Stimulated activated CD8-positive, alpha-beta memory T cell treated with anti-CD3 and anti-CD28 coated beads, Interleukin-7, amount 100 ng/mL, for 48 hours (primary cell): ENCODE results near the gene EMC6.

Experiments
- DNase-seq, 2 donors: peaks; one replicate each; pipeline ENCODE4 v3.0.0-alpha.2; 2020; ENCODE audit warnings: low read depth in 1 of 2; ENCODE audit errors: extremely low read depth in 1 of 2

EMC6 gene

DNA sequence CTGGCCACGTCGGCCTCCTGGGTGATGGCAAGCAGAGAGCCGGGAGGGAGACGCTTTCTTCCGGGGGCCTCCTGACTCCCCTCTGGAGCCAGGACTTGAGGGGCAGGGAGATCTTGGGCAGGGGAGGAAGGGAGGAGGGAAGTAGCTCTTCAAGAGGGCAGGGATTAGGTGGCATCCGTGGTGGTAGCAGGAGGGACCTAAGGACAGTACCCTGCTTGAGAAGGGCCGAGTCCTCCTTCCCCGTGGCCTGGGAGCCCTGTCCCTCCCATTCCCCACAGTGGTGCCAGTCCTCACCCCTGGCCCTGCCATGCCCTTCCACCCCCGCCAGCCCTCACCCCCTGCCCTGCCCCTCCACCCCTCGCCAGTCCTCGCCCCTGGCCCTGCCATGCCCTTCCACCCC, 12.8 kb upstream of the EMC6 start:
- no peak for DNase-seq

GRCh38 chr17:3656353-3656752, 12.3 kb upstream of the EMC6 start:
- no peak for DNase-seq

GRCh38 chr17:3656755-3657587, 11.6 kb upstream of the EMC6 start:
- no peak for DNase-seq

DNA sequence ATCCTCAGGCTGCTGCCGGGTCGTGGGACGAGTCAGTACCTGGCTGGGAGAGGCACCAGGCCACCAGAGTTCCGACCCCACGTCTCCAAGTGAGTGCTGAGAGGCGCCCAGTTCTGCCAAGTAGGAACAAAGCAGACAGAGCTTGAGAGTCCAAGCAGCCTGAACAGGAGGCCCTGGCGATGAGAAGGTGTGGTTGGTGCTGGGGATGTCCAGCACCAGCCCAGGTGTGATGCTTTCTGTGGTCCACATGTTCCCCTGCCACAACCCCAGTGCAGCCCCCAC, 11.1 kb upstream of the EMC6 start:
- no peak for DNase-seq

GRCh38 chr17:3657874-3658783, 10.5 kb upstream of the EMC6 start:
- DNase-seq: no peak

- no peak for DNase-seq
Observed at GRCh38 chr17:3658784-3659449, 9.7 kb upstream of the EMC6 start.

GRCh38 chr17:3659541-3660111, 9.0 kb upstream of the EMC6 start:
- DNase-seq: no peak

DNA sequence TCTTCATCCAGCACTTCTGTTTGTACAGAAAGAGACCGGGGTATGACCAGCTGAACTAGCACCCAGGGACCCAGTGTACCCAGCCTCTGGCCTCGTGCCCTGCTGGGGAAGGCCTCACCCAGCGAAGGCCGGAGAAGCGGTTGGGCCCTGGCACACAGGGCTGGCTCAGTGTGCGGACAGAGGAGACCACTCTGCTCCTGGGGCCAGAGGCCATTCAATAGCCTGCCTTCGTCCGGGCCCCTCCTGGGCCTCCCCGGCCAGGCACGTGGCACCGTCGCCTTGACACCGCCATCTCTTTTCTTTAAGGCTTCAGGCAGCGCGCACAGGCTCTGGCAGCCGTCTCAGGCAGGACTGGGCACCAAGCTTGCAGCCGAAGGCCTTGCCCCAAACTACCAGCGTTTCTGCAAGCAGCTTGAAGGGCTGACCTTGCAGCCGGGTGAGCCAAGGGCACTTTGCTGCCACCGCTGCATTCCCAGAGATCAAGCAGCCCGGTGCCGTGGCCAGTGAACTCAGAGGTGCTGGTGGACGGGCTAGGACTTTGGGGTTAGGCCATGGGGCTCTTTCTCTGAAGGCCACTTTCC, 8.2 kb upstream of the EMC6 start:
- no peak for DNase-seq

GRCh38 chr17:3663102-3664011, 5.3 kb upstream of the EMC6 start:
- no peak for DNase-seq

DNA sequence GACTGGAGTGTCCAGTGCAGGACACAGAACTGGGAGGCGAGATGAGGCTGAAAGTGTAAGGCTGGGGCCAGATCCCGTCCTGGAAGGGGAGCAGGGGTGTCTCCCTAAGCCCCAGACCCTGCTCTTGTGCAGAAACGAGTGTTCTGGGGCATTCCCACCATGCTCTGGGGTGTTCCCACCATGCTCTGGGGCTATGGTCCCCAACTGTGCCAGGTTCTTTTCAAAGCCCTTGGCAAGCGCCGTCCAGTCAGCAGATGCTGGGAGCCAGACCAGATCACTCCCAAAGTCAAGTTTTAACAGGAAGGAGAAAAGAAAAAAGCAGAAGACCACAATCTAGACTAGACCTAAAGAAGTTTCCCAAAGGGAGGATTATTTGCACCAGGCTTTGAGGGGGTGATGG, 2.8 kb upstream of the EMC6 start:
- no peak for DNase-seq

DNA sequence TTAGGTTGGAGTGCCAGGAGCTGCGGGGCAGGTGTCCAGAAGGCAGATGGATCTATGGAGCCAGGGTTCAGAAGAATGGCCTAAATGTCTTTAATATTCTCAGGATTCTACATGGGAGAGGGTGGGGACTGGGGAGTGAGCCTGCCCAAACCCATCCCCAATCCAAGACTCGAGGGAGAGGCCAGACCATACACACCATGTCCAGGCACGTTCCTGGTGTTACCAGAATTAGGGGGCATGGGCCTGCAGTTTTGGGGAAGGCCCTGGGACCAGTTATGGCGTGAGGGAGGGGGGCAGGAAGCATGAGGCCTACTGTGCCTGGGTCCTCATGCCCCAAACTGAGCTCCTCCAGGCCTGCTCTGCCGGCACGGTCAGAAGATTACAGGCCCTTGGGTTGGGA, 2.1 kb upstream of the EMC6 start:
- no peak for DNase-seq

DNA sequence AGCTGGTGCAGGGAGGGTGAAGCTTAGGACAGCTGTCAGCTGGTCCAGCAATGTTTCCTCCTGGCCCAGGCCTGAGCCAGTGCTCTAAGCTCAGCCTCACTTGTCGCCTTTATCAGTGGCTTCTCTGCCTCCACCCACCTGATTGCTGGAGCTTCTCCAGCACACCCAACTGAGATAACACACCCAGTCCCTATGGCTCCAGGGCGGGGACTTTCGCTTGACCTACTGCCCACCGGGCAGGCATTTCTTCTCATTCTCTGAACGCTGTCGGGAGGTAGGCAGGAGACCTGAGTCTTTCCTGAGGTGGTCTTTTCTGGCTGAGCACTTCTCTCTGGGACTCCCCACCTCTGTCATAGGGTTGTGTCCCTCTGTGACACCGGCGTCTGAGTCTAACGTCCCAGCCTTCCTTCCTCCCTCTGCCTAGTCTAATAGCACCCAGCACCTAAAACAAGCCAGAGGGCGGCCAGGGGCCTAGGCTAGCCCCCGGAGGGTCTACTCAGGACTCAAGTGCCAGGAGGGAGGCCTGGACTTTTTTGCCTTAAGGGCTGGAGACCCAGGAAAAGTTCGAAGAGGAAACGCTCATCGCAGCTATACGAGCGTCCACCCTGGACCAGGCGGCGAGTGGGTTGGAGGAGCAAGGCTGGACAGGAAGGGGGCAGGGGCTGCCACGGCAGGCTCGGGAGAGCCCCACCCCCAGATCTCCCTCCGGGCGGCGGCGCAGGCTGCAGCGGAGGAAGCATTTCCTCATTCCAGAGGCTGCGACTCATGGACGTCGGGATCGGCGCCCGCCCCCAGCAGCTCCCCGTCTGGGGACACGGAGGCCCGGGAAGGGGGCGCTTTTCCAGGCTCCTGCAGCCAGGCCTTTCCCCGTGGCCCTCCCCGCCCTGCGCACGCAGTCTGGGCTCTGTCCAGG, 990 bp upstream of the EMC6 start:
- DNase-seq: no peak

DNA sequence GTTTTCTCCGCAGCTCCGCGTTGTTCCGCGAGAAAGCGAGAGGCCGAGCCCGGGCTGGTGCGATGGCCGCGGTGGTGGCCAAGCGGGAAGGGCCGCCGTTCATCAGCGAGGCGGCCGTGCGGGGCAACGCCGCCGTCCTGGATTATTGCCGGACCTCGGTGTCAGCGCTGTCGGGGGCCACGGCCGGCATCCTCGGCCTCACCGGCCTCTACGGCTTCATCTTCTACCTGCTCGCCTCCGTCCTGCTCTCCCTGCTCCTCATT, 404 bp downstream of the EMC6 start:
- no peak for DNase-seq

- no peak for DNase-seq
Observed at GRCh38 chr17:3669548-3669947, 936 bp downstream of the EMC6 start.

- no peak for DNase-seq
Observed at GRCh38 chr17:3672571-3672970, 4.0 kb downstream of the EMC6 start.

- no peak for DNase-seq
Observed at GRCh38 chr17:3675886-3676285, 7.3 kb downstream of the EMC6 start.

DNA sequence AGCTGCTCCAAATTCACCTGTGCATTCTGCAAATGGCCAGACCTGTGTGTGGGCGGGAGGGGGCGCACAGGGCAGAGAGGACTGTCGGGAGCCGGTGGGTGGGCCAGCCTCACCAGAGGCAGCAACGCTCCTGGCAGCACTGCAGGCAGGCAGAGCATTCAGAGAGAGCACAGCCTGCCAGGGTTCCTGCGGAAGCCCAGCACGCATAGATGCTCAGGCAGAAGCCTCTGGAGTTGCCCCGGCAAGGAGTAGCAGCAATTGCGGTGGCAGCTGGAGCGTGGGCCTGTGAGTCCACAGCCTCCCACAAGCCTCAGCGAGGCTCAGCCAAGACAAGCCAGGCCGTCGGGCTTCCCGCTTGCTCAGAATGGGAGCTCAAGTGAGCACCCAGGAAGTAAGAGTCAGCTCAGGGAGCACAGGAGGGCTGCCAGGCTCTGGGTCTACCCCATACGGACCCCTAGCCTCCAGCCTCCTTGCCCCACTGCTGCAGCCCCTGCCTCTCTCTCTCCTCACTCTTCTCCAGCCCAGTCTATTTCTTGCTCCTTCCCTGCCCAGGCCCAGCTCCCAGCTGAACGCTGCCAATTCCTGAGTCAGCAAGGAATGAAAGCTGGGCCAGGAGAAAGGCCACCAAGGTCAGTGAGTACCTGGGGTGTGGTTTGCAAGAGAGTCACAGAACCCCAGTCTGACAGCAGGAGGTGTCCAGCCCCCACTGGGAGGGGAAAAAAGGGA, 9.6 kb downstream of the EMC6 start:
- no peak for DNase-seq

DNA sequence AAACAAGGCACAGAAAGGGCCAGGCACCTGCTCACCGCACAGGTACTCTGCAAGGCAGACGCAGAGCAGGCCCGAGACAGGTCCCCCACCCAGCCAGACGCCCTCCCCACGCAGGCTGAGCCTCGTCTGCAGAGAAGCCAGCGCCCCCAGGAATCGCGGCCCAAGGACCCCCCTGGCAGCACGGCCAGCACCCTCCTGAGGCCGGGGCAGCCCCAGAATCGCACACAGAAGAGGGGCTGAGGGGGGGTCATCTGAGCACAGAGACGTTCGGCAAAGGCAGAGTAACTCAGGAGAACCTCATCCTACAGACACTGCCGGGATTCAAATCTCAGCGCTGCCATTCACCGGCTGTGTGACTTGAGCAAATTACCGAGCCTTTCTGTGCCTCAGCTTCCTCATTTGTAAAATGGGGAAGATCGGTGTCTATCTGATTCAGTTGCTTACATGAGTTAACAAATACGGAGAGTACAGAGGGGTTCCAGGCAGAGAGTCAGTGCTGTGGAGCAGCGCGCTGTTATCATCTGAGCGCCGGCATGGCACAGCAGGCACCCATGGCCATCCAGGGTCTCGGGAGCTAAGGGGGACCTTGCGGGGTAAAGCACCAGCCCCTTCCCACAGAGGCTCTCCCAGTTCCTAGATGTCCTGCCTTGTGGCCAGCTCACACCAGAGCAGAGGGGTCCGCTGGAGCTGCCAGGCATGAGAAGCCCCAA, 10.4 kb downstream of the EMC6 start:
- DNase-seq: no peak
